Cardiac muscle cell (in vitro differentiated cells and primary cell): ENCODE data around the gene COL28A1. TPM values are rescaled to one million over a fixed set of nuclear protein-coding genes. Genes with fewer than 3 reads are reported as not detected.

Experiments used
- DNase-seq, 2 donors: peaks; one replicate each; pipeline versions ENCODE4 v3.0.0 to v3.0.0-alpha.2; 2010 to 2017; ENCODE audit warnings: low read depth in 1 of 2, low spot score in 1 of 2
- H3K27ac ChIP-seq: fragments of 200-600 bp; sonication (generic); 2 replicates; pipeline ENCODE4 v1.5.1; 2016
- H3K27me3 ChIP-seq: fragments of 200-600 bp; sonication (generic); 2 replicates; pipeline ENCODE4 v1.6.0; 2016; ENCODE audit warnings: control low read depth
- H3K36me3 ChIP-seq: fragments of 200-600 bp; sonication (generic); 2 replicates; pipeline ENCODE4 v1.5.1; 2016; ENCODE audit warnings: control low read depth
- H3K4me1 ChIP-seq: fragments of 200-600 bp; sonication (generic); 2 replicates; pipeline ENCODE4 v1.8.1; 2017; ENCODE audit warnings: low read depth, mild to moderate bottlenecking, mixed run types
- H3K4me3 ChIP-seq: fragments of 200-600 bp; sonication (generic); 2 replicates; pipeline ENCODE4 v1.5.1; 2016; ENCODE audit warnings: mild to moderate bottlenecking
- H3K9me3 ChIP-seq: fragments of 200-600 bp; sonication (generic); 2 replicates; pipeline ENCODE4 v1.5.1; 2017; ENCODE audit warnings: low read depth, mild to moderate bottlenecking, control low read depth
- polyA plus RNA-seq: library from polyadenylated mRNA; unstranded; fragments of >200 nt; fragmentation: Nextera tagmentation; extraction: Ambion mirVana; gene quantifications from 2 replicates; pipeline ENCODE4 v1.2.1, GENCODE V29; 2016
- total RNA-seq: library from RNA; depleted of rRNA; stranded (reverse); fragments of >200 nt; gene quantifications from 2 replicates; pipeline ENCODE4 v1.2.3, GENCODE V29; 2016
- TF ChIP-seq, protein P1 (sequence below): IDR thresholded peaks from 2 replicates; pipeline ENCODE4 v1.5.1; 2012; ENCODE audit warnings: low read depth, mild to moderate bottlenecking, low read length

The COL28A1 gene
- total and polyA plus RNA-seq, 2 experiments from 2014 or later: 0.65 to 0.83 TPM

GRCh38 chr7:7552199-7552598 lies 16.5 kb upstream of the COL28A1 start:
- TF ChIP-seq, protein P1, sequence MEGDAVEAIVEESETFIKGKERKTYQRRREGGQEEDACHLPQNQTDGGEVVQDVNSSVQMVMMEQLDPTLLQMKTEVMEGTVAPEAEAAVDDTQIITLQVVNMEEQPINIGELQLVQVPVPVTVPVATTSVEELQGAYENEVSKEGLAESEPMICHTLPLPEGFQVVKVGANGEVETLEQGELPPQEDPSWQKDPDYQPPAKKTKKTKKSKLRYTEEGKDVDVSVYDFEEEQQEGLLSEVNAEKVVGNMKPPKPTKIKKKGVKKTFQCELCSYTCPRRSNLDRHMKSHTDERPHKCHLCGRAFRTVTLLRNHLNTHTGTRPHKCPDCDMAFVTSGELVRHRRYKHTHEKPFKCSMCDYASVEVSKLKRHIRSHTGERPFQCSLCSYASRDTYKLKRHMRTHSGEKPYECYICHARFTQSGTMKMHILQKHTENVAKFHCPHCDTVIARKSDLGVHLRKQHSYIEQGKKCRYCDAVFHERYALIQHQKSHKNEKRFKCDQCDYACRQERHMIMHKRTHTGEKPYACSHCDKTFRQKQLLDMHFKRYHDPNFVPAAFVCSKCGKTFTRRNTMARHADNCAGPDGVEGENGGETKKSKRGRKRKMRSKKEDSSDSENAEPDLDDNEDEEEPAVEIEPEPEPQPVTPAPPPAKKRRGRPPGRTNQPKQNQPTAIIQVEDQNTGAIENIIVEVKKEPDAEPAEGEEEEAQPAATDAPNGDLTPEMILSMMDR: no peak
- Histone ChIP-seq H3K36me3 (no peaks in the 10 kb centered on the region), H3K9me3 (no peaks in the 10 kb centered on the region), H3K27ac (no peak overlapping the region), H3K4me1 (no peaks in the 10 kb centered on the region), H3K4me3 (no peak overlapping the region), H3K27me3 (no peaks in the 10 kb centered on the region)
- DNase-seq: no peak

GRCh38 chr7:7550663-7551062 lies 15.0 kb upstream of the COL28A1 start:
- Histone ChIP-seq H3K4me3 (no peak overlapping the region), H3K27me3 (no peaks in the 10 kb centered on the region), H3K27ac (no peak overlapping the region), H3K4me1 (no peaks in the 10 kb centered on the region), H3K36me3 (no peaks in the 10 kb centered on the region), H3K9me3 (no peaks in the 10 kb centered on the region)
- DNase-seq: no peak
- TF ChIP-seq, protein P1: no peak

DNA sequence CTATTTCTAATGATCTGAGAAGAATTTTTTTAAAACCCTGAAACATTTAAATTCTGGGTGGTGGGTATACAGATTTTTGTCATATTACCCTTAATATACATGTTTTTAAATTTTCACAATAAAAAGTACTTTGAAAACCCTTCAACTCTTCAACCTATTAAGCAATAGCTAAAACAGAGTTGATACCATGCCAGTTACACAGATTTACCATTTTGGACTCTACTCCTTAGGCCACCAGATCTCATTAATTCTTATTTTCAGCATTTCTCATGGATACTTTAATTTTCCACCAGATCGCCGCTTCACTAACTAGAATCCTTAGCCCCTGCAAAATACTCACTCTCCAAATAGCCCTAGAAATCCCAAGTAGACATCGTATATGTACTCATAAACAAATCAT lies 12.7 kb upstream of the COL28A1 start:
- TF ChIP-seq, protein P1: no peak
- Histone ChIP-seq H3K4me1 (no peaks in the 10 kb centered on the region), H3K4me3 (no peak overlapping the region), H3K27me3 (no peaks in the 10 kb centered on the region), H3K27ac (no peak overlapping the region), H3K36me3 (no peaks in the 10 kb centered on the region), H3K9me3 (no peaks in the 10 kb centered on the region)
- no peak for DNase-seq

DNA sequence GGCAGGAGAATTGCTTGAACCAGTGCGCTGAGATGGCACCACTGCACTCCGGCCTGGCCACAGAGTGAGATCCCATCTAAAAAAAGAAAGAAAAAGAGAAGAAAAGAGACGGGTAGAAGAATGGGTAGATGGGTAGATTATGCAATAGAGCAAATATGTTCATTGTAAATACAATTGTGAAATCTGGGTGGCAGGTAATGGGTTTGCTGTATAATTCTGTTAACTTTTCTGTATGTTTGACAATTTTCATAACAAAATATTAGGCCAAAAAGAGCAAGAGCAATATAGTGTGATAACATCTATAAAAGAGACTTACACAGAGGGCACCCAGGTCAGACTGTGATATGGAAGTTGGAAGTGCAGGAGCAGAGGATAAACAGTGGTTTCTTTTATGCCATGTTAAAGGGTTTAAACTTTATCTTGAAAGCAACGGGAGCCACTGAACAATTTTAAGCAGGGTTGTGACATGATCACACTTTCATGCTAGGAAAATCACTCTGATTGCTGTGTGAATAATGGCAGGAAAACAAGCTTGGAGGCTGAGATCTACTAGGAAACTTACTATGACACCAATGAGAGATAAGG lies 6.7 kb upstream of the COL28A1 start:
- TF ChIP-seq, protein P1: no peak
- no peaks in the 10 kb centered on the region for H3K27me3 ChIP-seq
- no peak overlapping the region for H3K4me3 ChIP-seq

GRCh38 chr7:7539711-7540110 lies 4.0 kb upstream of the COL28A1 start:
- TF ChIP-seq, protein P1: no peak
- Histone ChIP-seq H3K9me3 (no peaks in the 10 kb centered on the region), H3K36me3 (no peaks in the 10 kb centered on the region), H3K27ac (no peak overlapping the region), H3K4me1 (no peaks in the 10 kb centered on the region), H3K4me3 (no peak overlapping the region), H3K27me3 (no peaks in the 10 kb centered on the region)
- DNase-seq: no peak

More for the DNA sequence above, 6.7 kb upstream of the COL28A1 start:
- Histone ChIP-seq H3K4me1 (no peaks in the 10 kb centered on the region), H3K36me3 (no peaks in the 10 kb centered on the region), H3K27ac (no peak overlapping the region), H3K9me3 (no peaks in the 10 kb centered on the region)
- no peak for DNase-seq

DNA sequence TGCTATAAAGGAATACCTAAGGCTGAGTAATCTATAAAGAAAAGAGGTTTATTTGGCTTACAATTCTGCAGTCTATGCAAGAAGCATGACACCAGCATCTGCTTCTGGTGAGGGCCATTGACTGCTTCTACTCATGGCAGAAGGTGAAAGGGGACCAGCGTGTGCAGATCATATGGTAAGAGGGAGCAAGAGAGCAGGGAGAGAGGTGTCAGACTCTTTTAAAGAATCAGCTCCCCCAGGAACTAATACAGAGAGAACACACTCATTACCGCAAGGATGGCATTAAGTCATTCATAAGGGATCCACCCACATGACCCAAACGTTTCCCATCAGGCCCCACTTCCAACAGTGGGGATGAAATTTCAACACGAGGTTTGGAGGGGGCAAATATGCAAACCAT lies 3.5 kb upstream of the COL28A1 start:
- Histone ChIP-seq H3K9me3 (no peaks in the 10 kb centered on the region), H3K36me3 (no peaks in the 10 kb centered on the region), H3K27ac (no peak overlapping the region), H3K27me3 (no peaks in the 10 kb centered on the region), H3K4me3 (no peak overlapping the region), H3K4me1 (no peaks in the 10 kb centered on the region)
- no peak for DNase-seq
- TF ChIP-seq, protein P1: no peak
